H1 (cell line): ENCODE measurements around the gene CTTNBP2. TPM values are rescaled to one million over a fixed set of nuclear protein-coding genes. Genes with fewer than 3 reads are reported as not detected.

Source experiments
- CTCF ChIA-PET: fragments of 300-600 bp; sonication (Branson Sonifier 250); formaldehyde crosslinking; loops from one replicate; lab custom pipeline; 2021; ENCODE audit not compliant: partially characterized antibody; lab: Charles Lee
- POLR2A ChIA-PET: fragments of 300-600 bp; sonication (Branson Sonifier 250); formaldehyde crosslinking; loops from one replicate; lab custom pipeline; 2021; ENCODE audit warnings: inconsistent platforms; ENCODE audit not compliant: partially characterized antibody; lab: Charles Lee
- DNase-seq, 2 experiments: peaks; one replicate each; pipeline versions ENCODE4 v3.0.0 to v3.0.0-alpha.2; 2010 to 2022; ENCODE audit warnings: low spot score in 2 of 2, low read depth in 1 of 2, mixed read lengths in 1 of 2
- FAIRE-seq: peaks from 2 replicates; lab custom pipeline; 2011; peaks lifted over from hg19 to GRCh38; lab: Jason Lieb, UNC
- H2AFZ ChIP-seq: 2 replicates; pipeline ENCODE4 v1.8.1; 2012; ENCODE audit warnings: low read length, inconsistent platforms
- H2AK5ac ChIP-seq: 2 replicates; pipeline ENCODE4 v1.6.1; 2013; ENCODE audit warnings: low read depth, low read length
- H2BK120ac ChIP-seq: replicated peaks from 2 replicates; pipeline ENCODE3; 2013; ENCODE audit warnings: low read depth, low read length, inconsistent platforms
- H2BK12ac ChIP-seq: 2 replicates; pipeline ENCODE4 v1.6.1; 2013; ENCODE audit warnings: low read depth, low read length
- H2BK15ac ChIP-seq: 2 replicates; pipeline ENCODE4 v1.6.1; 2013; ENCODE audit warnings: low read length
- H2BK20ac ChIP-seq: 2 replicates; pipeline ENCODE4 v1.6.1; 2013; ENCODE audit warnings: low read length
- H2BK5ac ChIP-seq: 2 replicates; pipeline ENCODE4 v1.6.1; 2013; ENCODE audit warnings: low read depth, low read length
- H3K14ac ChIP-seq: 2 replicates; pipeline ENCODE4 v1.6.1; 2013; ENCODE audit warnings: inconsistent platforms; ENCODE audit not compliant: insufficient read length
- H3K18ac ChIP-seq: 2 replicates; pipeline ENCODE4 v1.6.1; 2013; ENCODE audit warnings: low read length; ENCODE audit errors: extremely low read depth
- H3K23ac ChIP-seq: 2 replicates; pipeline ENCODE4 v1.6.1; 2013; ENCODE audit warnings: inconsistent platforms; ENCODE audit not compliant: insufficient read length
- H3K23me2 ChIP-seq: 2 replicates; pipeline ENCODE4 v1.6.1; 2013; ENCODE audit warnings: low read depth, low read length
- H3K27ac ChIP-seq: 2 replicates; pipeline ENCODE4 v1.6.1; 2011; ENCODE audit warnings: low read depth, low read length, inconsistent platforms
- H3K27me3 ChIP-seq, 4 experiments: replicated peaks in 1 of 4; 1 replicate in 1 of 4; 2 replicates in 3 of 4; pipeline versions ENCODE4 v1.6.1 to v1.8.1; 2011 to 2013; ENCODE audit warnings: low read length in 3 of 4, mild to moderate bottlenecking in 3 of 4, inconsistent platforms in 2 of 4, mixed read lengths in 2 of 4, moderate library complexity in 1 of 4; ENCODE audit not compliant: control insufficient read depth in 3 of 4, insufficient read depth in 3 of 4; ENCODE audit errors: extremely low read depth in 1 of 4
- H3K36me3 ChIP-seq, 4 experiments: 2 replicates each; pipeline versions ENCODE4 v1.6.1 to v1.8.1; 2011 to 2013; ENCODE audit warnings: mild to moderate bottlenecking in 4 of 4, low read length in 3 of 4, moderate library complexity in 2 of 4, control low read depth in 1 of 4, inconsistent platforms in 1 of 4; ENCODE audit not compliant: insufficient read depth in 4 of 4, control insufficient read depth in 2 of 4
- H3K4ac ChIP-seq: replicated peaks from 2 replicates; pipeline ENCODE3; 2013; ENCODE audit warnings: low read length, low read depth, mixed read lengths, inconsistent platforms; ENCODE audit not compliant: insufficient read length
- H3K4me1 ChIP-seq, 4 experiments: replicated peaks in 1 of 4; 1 replicate in 1 of 4; 2 replicates in 3 of 4; pipeline versions ENCODE4 v1.6.1 to v1.8.1; 2011 to 2013; ENCODE audit warnings: low read length in 3 of 4, inconsistent platforms in 2 of 4, mixed read lengths in 1 of 4; ENCODE audit not compliant: insufficient read depth in 4 of 4, control insufficient read depth in 3 of 4
- H3K4me2 ChIP-seq, 2 experiments: 2 replicates each; pipeline versions ENCODE4 v1.6.1 to v1.8.1; 2011 to 2013; ENCODE audit warnings: low read depth in 2 of 2, low read length in 2 of 2, control low read depth in 1 of 2, inconsistent platforms in 1 of 2, mild to moderate bottlenecking in 1 of 2; ENCODE audit not compliant: insufficient read depth in 1 of 2
- H3K4me3 ChIP-seq, 4 experiments: fragments of 200-600, 300-600 bp in 1 of 4; sonication (generic), shearing (Covaris generic), sonication (Bioruptor Twin) in 1 of 4; 2 replicates each; pipeline versions ENCODE4 v1.5.1 to v1.8.1; 2011 to 2016; ENCODE audit warnings: low read length in 4 of 4, low read depth in 3 of 4, control low read depth in 2 of 4, inconsistent platforms in 2 of 4, mild to moderate bottlenecking in 2 of 4, mixed read lengths in 1 of 4, moderate library complexity in 1 of 4; ENCODE audit not compliant: insufficient read depth in 2 of 4; ENCODE audit errors: extremely low read depth in 1 of 4
- H3K56ac ChIP-seq: replicated peaks from 2 replicates; pipeline ENCODE3; 2013; ENCODE audit warnings: low read depth, mild to moderate bottlenecking, mixed read lengths, low read length, inconsistent platforms; ENCODE audit not compliant: insufficient read length
- H3K79me1 ChIP-seq: 2 replicates; pipeline ENCODE4 v1.6.1; 2013; ENCODE audit warnings: low read depth, low read length, control low read depth
- H3K79me2 ChIP-seq, 2 experiments: 2 replicates each; pipeline versions ENCODE4 v1.6.1 to v1.8.1; 2012 to 2013; ENCODE audit warnings: low read length in 2 of 2, mild to moderate bottlenecking in 2 of 2, inconsistent platforms in 1 of 2; ENCODE audit not compliant: insufficient read depth in 2 of 2, control insufficient read depth in 1 of 2
- H3K9ac ChIP-seq, 4 experiments: replicated peaks in 1 of 4; 1 replicate in 1 of 4; 2 replicates in 3 of 4; pipeline versions ENCODE4 v1.6.1 to v1.8.1; 2011 to 2013; ENCODE audit warnings: low read depth in 3 of 4, low read length in 3 of 4, control low read depth in 2 of 4, mild to moderate bottlenecking in 2 of 4, moderate library complexity in 2 of 4, inconsistent platforms in 1 of 4; ENCODE audit errors: extremely low read depth in 1 of 4
- H3K9me3 ChIP-seq, 2 experiments: 2 replicates each; pipeline versions ENCODE4 v1.6.1 to v1.8.1; 2012 to 2013; ENCODE audit warnings: mild to moderate bottlenecking in 2 of 2, moderate library complexity in 2 of 2, control low read depth in 1 of 2, inconsistent platforms in 1 of 2, low read depth in 1 of 2, low read length in 1 of 2, mixed read lengths in 1 of 2; ENCODE audit not compliant: insufficient read depth in 2 of 2
- H4K20me1 ChIP-seq, 2 experiments: replicated peaks in 1 of 2; 2 replicates each; pipeline versions ENCODE3 to v1.8.1; 2011 to 2013; ENCODE audit warnings: inconsistent platforms in 2 of 2, low read length in 2 of 2, mild to moderate bottlenecking in 1 of 2; ENCODE audit not compliant: insufficient read depth in 2 of 2, control insufficient read depth in 1 of 2
- H4K5ac ChIP-seq: 2 replicates; pipeline ENCODE4 v1.6.1; 2013; ENCODE audit warnings: low read length, low read depth, mixed read lengths, inconsistent platforms; ENCODE audit not compliant: insufficient read length
- H4K8ac ChIP-seq: 2 replicates; pipeline ENCODE4 v1.8.0; 2013; ENCODE audit warnings: mild to moderate bottlenecking, moderate library complexity, low read length, inconsistent platforms; ENCODE audit not compliant: insufficient read depth; ENCODE audit errors: extremely low read depth
- H4K91ac ChIP-seq: replicated peaks from 2 replicates; pipeline ENCODE3; 2013; ENCODE audit warnings: low read length, mixed read lengths, inconsistent platforms; ENCODE audit not compliant: insufficient read length
- BCL11A ChIP-seq, 2 experiments: IDR thresholded peaks; one replicate each; pipeline ENCODE4 v1.6.1; 2011; ENCODE audit warnings: low read depth in 2 of 2, low read length in 2 of 2, mild to moderate bottlenecking in 2 of 2
- BRCA1 ChIP-seq: IDR thresholded peaks from 2 replicates; pipeline ENCODE4 v1.6.1; 2012; ENCODE audit warnings: low read depth, low read length, improper control_type of control experiment
- CBX8 ChIP-seq: fragments of 300-800, 300-1000 bp; sonication (generic); IDR thresholded peaks from 2 replicates; pipeline ENCODE4 v1.7.1; 2016; ENCODE audit warnings: low read depth, low read length, borderline replicate concordance
- E2F6 ChIP-seq: IDR thresholded peaks from 2 replicates; pipeline ENCODE4 v1.6.1; 2012; ENCODE audit warnings: inconsistent platforms
- EGR1 ChIP-seq: IDR thresholded peaks from 2 replicates; pipeline ENCODE4 v1.6.1; 2011; ENCODE audit warnings: low read depth, low read length, borderline replicate concordance
- HDAC2 ChIP-seq, 2 experiments: fragments of 300-600 bp in 1 of 2; sonication (generic) in 1 of 2; IDR thresholded peaks; 2 replicates each; pipeline ENCODE4 v1.6.1; 2011 to 2012; ENCODE audit warnings: low read depth in 2 of 2, low read length in 2 of 2, mild to moderate bottlenecking in 2 of 2, moderate library complexity in 2 of 2, borderline replicate concordance in 1 of 2, inconsistent platforms in 1 of 2
- MAX ChIP-seq: IDR thresholded peaks from 2 replicates; pipeline ENCODE4 v1.6.1; 2012; ENCODE audit warnings: inconsistent platforms
- PHF8 ChIP-seq: fragments of 200-600 bp; sonication (generic); conservative IDR thresholded peaks from 2 replicates; pipeline ENCODE4 v1.7.1; 2012; ENCODE audit warnings: low read depth, mild to moderate bottlenecking, inconsistent platforms, low read length, moderate library complexity
- SP1 ChIP-seq: IDR thresholded peaks from 2 replicates; pipeline ENCODE4 v1.6.1; 2011; ENCODE audit warnings: low read depth, low read length
- SP2 ChIP-seq: IDR thresholded peaks from 2 replicates; pipeline ENCODE4 v1.6.1; 2012; ENCODE audit warnings: mild to moderate bottlenecking, low read length, inconsistent platforms
- SP4 ChIP-seq: IDR thresholded peaks from 2 replicates; pipeline ENCODE4 v1.6.1; 2012; ENCODE audit warnings: low read length, inconsistent platforms
- TCF12 ChIP-seq: IDR thresholded peaks from 2 replicates; pipeline ENCODE4 v1.6.1; 2011; ENCODE audit warnings: low read depth, mild to moderate bottlenecking, low read length
- TEAD4 ChIP-seq: IDR thresholded peaks from 2 replicates; pipeline ENCODE4 v1.6.1; 2012; ENCODE audit warnings: low read depth, low read length, inconsistent platforms, mixed read lengths
- WGBS, 2 experiments: shearing (Covaris generic) in 1 of 2; methylation state at CpG; one replicate each; pipeline versions ENCODE4 v1.1.6 to v1.1.7; 2013 to 2015; ENCODE audit warnings: low lambda C conversion rate in 2 of 2, mixed read lengths in 2 of 2, inconsistent platforms in 1 of 2, low coverage in 1 of 2, missing lambda C conversion rate in 1 of 2; ENCODE audit not compliant: insufficient replicate concordance in 2 of 2, insufficient coverage in 1 of 2, insufficient read length in 1 of 2; ENCODE audit errors: extremely low coverage in 1 of 2, missing lambda C conversion rate in 1 of 2; 5-methylcytosine and 5-hydroxymethylcytosine counted together
- polyA plus RNA-seq, 7 experiments: library from polyadenylated mRNA; depleted of rRNA in 3 of 7; stranded (reverse) in 5 of 7; unstranded in 2 of 7; fragments of >200 nt in 5 of 7; fragments of 200-250 nt in 2 of 7; gene quantifications; 1 replicate in 5 of 7; 2 replicates in 1 of 7; 4 replicates in 1 of 7; pipeline versions ENCODE4 v1.2.1 to v1.2.3, GENCODE V29; 2011 to 2013; ENCODE audit warnings: missing spikeins in 2 of 7, mixed read lengths in 2 of 7
- total RNA-seq: library from RNA; stranded (reverse); fragmentation: NEBNext Ultra II Directional; extraction: Animal tissue kit (Norgen Biotek cat#: 25700); gene quantifications from 2 replicates; pipeline ENCODE4 v1.2.1, GENCODE V29; 2021

The CTTNBP2 gene
- total and polyA plus RNA-seq, 2 of the 8 experiments (the other 6 are each of a cell fraction or from before 2014, with no cell fraction given): 15.3 to 35.1 TPM

- Histone ChIP-seq H2BK120ac (no peak overlapping the region), H2AFZ (no peak overlapping the region), H3K18ac (no peak overlapping the region), H3K79me2 (no peaks in the 10 kb centered on the region), H3K9ac (no peak overlapping the region), H2BK15ac (no peak overlapping the region), H3K4ac (no peak overlapping the region), H4K91ac (no peak overlapping the region), H4K8ac (no peak overlapping the region), H3K23ac (no peak overlapping the region), H3K9me3 (no peaks in the 10 kb centered on the region), H3K36me3 (peaks cover 5 to 45% (median 15%) of the 10 kb centered on the region in 4 experiments; a peak in 7 of 8 replicates), H3K56ac (no peak overlapping the region), H4K5ac (no peak overlapping the region), H3K27me3 (no peaks in the 10 kb centered on the region), H2AK5ac (no peak overlapping the region), H3K23me2 (no peaks in the 10 kb centered on the region), H3K4me2 (no peak overlapping the region), H2BK12ac (no peak overlapping the region), H3K4me1 (no peaks in the 10 kb centered on the region), H3K14ac (no peak overlapping the region), H2BK20ac (no peak overlapping the region), H3K27ac (no peak overlapping the region), H4K20me1 (no peaks in the 10 kb centered on the region), H2BK5ac (no peak overlapping the region), H3K4me3 (no peak overlapping the region), H3K79me1 (no peaks in the 10 kb centered on the region)
- ChIA-PET CTCF (interaction anchor here (0.6 to 5.6 kb wide), 27 partner anchors 11 to 436 kb away, joined by 3 to 55 read pairs (median 4); no protein-coding TSS in a partner anchor), POLR2A (interaction anchor here (0.7 kb wide), 1 partner anchor 671 kb away, joined by 3 read pairs; no protein-coding TSS in a partner anchor)
- 75% methylated on average over 5 of the region's 5 CpGs; no CpG with 5 or more reads in 1 of the 2 experiments for WGBS, 2 experiments
- DNase-seq (no peak), FAIRE-seq (no peak)
- TF ChIP-seq TCF12 (no peak), E2F6 (no peak), BCL11A (IDR thresholded peaks at IDR 0.05; ENCODE audit: low read depth in 2 of 2, low read length in 2 of 2) (no peak), CBX8 (no peak), PHF8 (no peak), MAX (no peak), HDAC2 (IDR thresholded peaks at IDR 0.05; ENCODE audit: borderline replicate concordance in 1 of 2, low read depth in 2 of 2, low read length in 2 of 2) (no peak), SP1 (no peak), TEAD4 (no peak), BRCA1 (no peak), SP4 (no peak), SP2 (no peak), EGR1 (no peak)
These were observed 156.4 kb downstream of the CTTNBP2 start for GRCh38 chr7:117716707-117717299.
